ENCODE data around the gene SBK2. TPM values are rescaled to one million over a fixed set of nuclear protein-coding genes. Genes with fewer than 3 reads are reported as not detected.

SBK2 gene
- total RNA-seq, 2 experiments from 2014 or later: not detected

GRCh38 chr19:55482967-55483705, 53.8 kb downstream of the SBK2 start:
- DNase-seq: no peak
- Mint-ChIP-seq H3K9me3 (no peaks in the 10 kb centered on the region), H3K27me3 (no peaks in the 10 kb centered on the region), H3K36me3 (ENCODE audit: low read depth) (peaks cover 6% of the 10 kb centered on the region), H3K4me3 (no peak overlapping the region), H3K27ac (no peak overlapping the region), H3K4me1 (peaks cover 31% of the 10 kb centered on the region)
- CTCF ChIA-PET: no interaction called here
- POLR2A ChIA-PET: interaction anchor here (0.7 kb wide), 1 partner anchor 21 kb away, joined by 3 read pairs; no protein-coding TSS in a partner anchor

- no peak for DNase-seq
- H3K4me1 Mint-ChIP-seq: peaks cover 34% of the 10 kb centered on the region
- POLR2A ChIA-PET: interaction anchor here (0.7 kb wide), 1 partner anchor 20 kb away, joined by 3 read pairs; no protein-coding TSS in a partner anchor
- H3K36me3 Mint-ChIP-seq (ENCODE audit: low read depth): peaks cover 6% of the 10 kb centered on the region
- H3K4me3 Mint-ChIP-seq: no peak overlapping the region
- no peaks in the 10 kb centered on the region for H3K9me3 Mint-ChIP-seq
- H3K27ac Mint-ChIP-seq: no peak overlapping the region
- no peaks in the 10 kb centered on the region for H3K27me3 Mint-ChIP-seq
- CTCF ChIA-PET: no interaction called here
These were observed 54.6 kb downstream of the SBK2 start for GRCh38 chr19:55482156-55482961.

GRCh38 chr19:55481794-55482155, 55.2 kb downstream of the SBK2 start:
- Mint-ChIP-seq H3K27ac (no peak overlapping the region), H3K27me3 (no peaks in the 10 kb centered on the region), H3K36me3 (ENCODE audit: low read depth) (peaks cover 6% of the 10 kb centered on the region), H3K4me3 (no peak overlapping the region), H3K9me3 (no peaks in the 10 kb centered on the region), H3K4me1 (peaks cover 33% of the 10 kb centered on the region)
- no peak for DNase-seq
- POLR2A ChIA-PET: no interaction called here
- CTCF ChIA-PET: no interaction called here

GRCh38 chr19:55481148-55481793, 55.7 kb downstream of the SBK2 start:
- no peak for DNase-seq
- ChIA-PET POLR2A (no interaction called here), CTCF (no interaction called here)
- H3K9me3 Mint-ChIP-seq: no peaks in the 10 kb centered on the region
- no peaks in the 10 kb centered on the region for H3K27me3 Mint-ChIP-seq
- H3K36me3 Mint-ChIP-seq (ENCODE audit: low read depth): peaks cover 6% of the 10 kb centered on the region
- H3K4me3 Mint-ChIP-seq: no peak overlapping the region
- peaks cover 33% of the 10 kb centered on the region for H3K4me1 Mint-ChIP-seq
- H3K27ac Mint-ChIP-seq: no peak overlapping the region

- Mint-ChIP-seq H3K27ac (no peak overlapping the region), H3K4me3 (no peak overlapping the region), H3K9me3 (no peaks in the 10 kb centered on the region), H3K27me3 (no peaks in the 10 kb centered on the region), H3K36me3 (ENCODE audit: low read depth) (peaks cover 6% of the 10 kb centered on the region), H3K4me1 (peaks cover 38% of the 10 kb centered on the region)
- ChIA-PET CTCF (interaction anchor here (1.0 kb wide), 1 partner anchor 24 kb away, joined by 4 read pairs; no protein-coding TSS in a partner anchor), POLR2A (no interaction called here)
- no peak for DNase-seq
These were observed 57.3 kb downstream of the SBK2 start for GRCh38 chr19:55479451-55480230.

GRCh38 chr19:55479045-55479444, 57.9 kb downstream of the SBK2 start:
- DNase-seq: no peak
- CTCF ChIA-PET: interaction anchor here (3.5 kb wide), 1 partner anchor 12 kb away, joined by 40 read pairs; no protein-coding TSS in a partner anchor
- H3K9me3 Mint-ChIP-seq: no peaks in the 10 kb centered on the region
- peak overlapping the region; percentile 56 for H3K4me3 Mint-ChIP-seq
- H3K4me1 Mint-ChIP-seq: peaks cover 36% of the 10 kb centered on the region
- POLR2A ChIA-PET: no interaction called here
- peaks cover 6% of the 10 kb centered on the region for H3K36me3 Mint-ChIP-seq (ENCODE audit: low read depth)
- H3K27ac Mint-ChIP-seq: no peak overlapping the region
- no peaks in the 10 kb centered on the region for H3K27me3 Mint-ChIP-seq

Other genes with a start within 250 kb of the SBK2 start
- gene TMEM150B, start 211.8 kb downstream of the SBK2 start, total RNA-seq: 1 to 10 TPM; 1.0 to 2.0 TPM
- gene KMT5C, start 197.3 kb downstream of the SBK2 start, total RNA-seq: 10 to 100 TPM; 27.2 to 28.9 TPM
- gene COX6B2, start 182.4 kb downstream of the SBK2 start, total RNA-seq: 1 to 10 TPM in 1 of 2 experiments, under 1 TPM in 1; 0.83 to 2.0 TPM
- gene GARIN5B, start 173.9 kb downstream of the SBK2 start, total RNA-seq: not detected
- under 1 TPM in 1 of 2 experiments, not detected in 1; 0.48 TPM for gene IL11, start 166.7 kb downstream of the SBK2 start, total RNA-seq
- not detected for gene TMEM190, start 160.3 kb downstream of the SBK2 start, total RNA-seq
- 10 to 100 TPM; 19.2 to 19.3 TPM for gene TMEM238, start 152.8 kb downstream of the SBK2 start, total RNA-seq
- 1,000 to 10,000 TPM; 3,004 to 3,026 TPM for gene RPL28, start 151.2 kb downstream of the SBK2 start, total RNA-seq
- 100 to 1,000 TPM; 277 to 284 TPM for gene UBE2S, start 129.3 kb downstream of the SBK2 start, total RNA-seq
- not detected for gene SHISA7, start 93.8 kb downstream of the SBK2 start, total RNA-seq
- 10 to 100 TPM; 14.5 to 16.7 TPM for gene ISOC2, start 75.5 kb downstream of the SBK2 start, total RNA-seq
- not detected for gene C19orf85, start 72.4 kb downstream of the SBK2 start, total RNA-seq
- gene ZNF628, start 60.5 kb downstream of the SBK2 start, total RNA-seq: 1 to 10 TPM; 6.7 to 9.1 TPM
- gene NAT14, start 51.9 kb downstream of the SBK2 start, total RNA-seq: 10 to 100 TPM; 11.9 to 12.0 TPM
- under 1 TPM; 0.15 to 0.18 TPM for gene SSC5D, start 48.7 kb downstream of the SBK2 start, total RNA-seq
- gene SBK3, start 8.4 kb upstream of the SBK2 start, total RNA-seq: not detected
- 1 to 10 TPM; 6.4 to 6.6 TPM for gene ZNF579, start 43.7 kb upstream of the SBK2 start, total RNA-seq
- 10 to 100 TPM; 10.9 to 11.7 TPM for gene FIZ1, start 62.4 kb upstream of the SBK2 start, total RNA-seq
- gene ZNF524, start 63.2 kb upstream of the SBK2 start, total RNA-seq: 10 to 100 TPM; 35.4 to 37.3 TPM
- gene ZNF865, start 68.5 kb upstream of the SBK2 start, total RNA-seq: 10 to 100 TPM; 15.3 to 15.4 TPM
- 1 to 10 TPM; 6.4 to 7.4 TPM for gene ZNF784, start 87.4 kb upstream of the SBK2 start, total RNA-seq
- gene ZNF580, start 103.9 kb upstream of the SBK2 start, total RNA-seq: 10 to 100 TPM; 35.7 to 39.7 TPM
- 10 to 100 TPM; 26.6 to 30.1 TPM for gene ZNF581, start 106.5 kb upstream of the SBK2 start, total RNA-seq
- gene CCDC106, start 111.1 kb upstream of the SBK2 start, total RNA-seq: 1 to 10 TPM; 3.7 to 3.8 TPM
- gene U2AF2, start 117.9 kb upstream of the SBK2 start, total RNA-seq: 100 to 1,000 TPM; 204 to 213 TPM
- gene EPN1, start 138.1 kb upstream of the SBK2 start, total RNA-seq: 10 to 100 TPM; 63.9 to 64.5 TPM
- gene NLRP9, start 201.3 kb upstream of the SBK2 start, total RNA-seq: not detected
- gene RFPL4A, start 222.0 kb upstream of the SBK2 start, total RNA-seq: not detected
- gene RFPL4AL1, start 232.0 kb upstream of the SBK2 start, total RNA-seq: not detected

All from activated CD4-positive, alpha-beta memory T cell treated with anti-CD3 and anti-CD28 coated beads, Interleukin-2, amount 10 ng/mL, durations not matched to agents 7 days and 5 days (primary cell).